HEK293T (cell line): Measurements from ENCODE around the gene SEC14L6.

Experiments
- BHLHE40 ChIP-seq: fragments of 450-650 bp; IDR thresholded peaks from 2 replicates; pipeline ENCODE4 v1.6.1; 2016; ENCODE audit warnings: mild to moderate bottlenecking, moderate library complexity, borderline replicate concordance
- SP1 ChIP-seq: fragments of 450-650 bp; IDR thresholded peaks from 2 replicates; pipeline ENCODE4 v1.6.1; 2017

DNA sequence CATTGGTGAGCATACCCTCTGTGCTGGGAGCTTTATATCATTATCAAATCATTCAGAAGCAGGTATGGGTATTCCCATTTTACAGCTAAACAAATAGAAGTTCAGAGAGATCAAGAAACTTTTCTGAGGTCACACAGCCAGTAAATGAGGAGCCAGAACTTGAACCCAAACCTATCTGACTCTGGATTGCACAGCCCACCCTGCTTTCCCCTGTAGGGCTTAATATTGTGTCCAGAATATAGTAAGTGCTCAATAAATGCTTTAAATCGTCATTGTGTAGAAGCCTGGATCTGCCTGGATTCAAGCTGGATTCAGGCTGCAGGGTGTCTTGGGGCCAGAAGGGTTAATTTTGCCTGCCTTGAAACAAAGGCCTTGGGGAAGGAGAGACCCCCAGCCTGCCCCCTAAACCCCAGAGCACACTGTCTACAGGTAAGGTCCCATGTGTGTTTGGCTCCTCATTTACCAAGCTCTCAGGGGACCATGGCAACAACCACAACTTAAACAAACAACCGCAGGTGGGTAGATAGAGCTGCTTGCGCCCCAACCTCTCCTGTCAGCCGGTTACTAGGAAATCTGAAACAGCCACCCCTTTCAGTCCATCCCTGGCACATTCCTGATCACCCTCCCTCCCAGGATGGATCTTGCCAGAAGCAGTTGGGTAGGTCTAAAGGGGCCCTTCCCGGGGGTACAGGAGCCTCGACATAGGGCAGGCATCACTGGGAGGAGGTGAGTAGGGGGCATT, 71.7 kb downstream of the SEC14L6 start:
- no peak for TF ChIP-seq SP1
- TF ChIP-seq BHLHE40: no peak
